ENCODE measurements around the gene TRAPPC2L.

Gene TRAPPC2L

DNA sequence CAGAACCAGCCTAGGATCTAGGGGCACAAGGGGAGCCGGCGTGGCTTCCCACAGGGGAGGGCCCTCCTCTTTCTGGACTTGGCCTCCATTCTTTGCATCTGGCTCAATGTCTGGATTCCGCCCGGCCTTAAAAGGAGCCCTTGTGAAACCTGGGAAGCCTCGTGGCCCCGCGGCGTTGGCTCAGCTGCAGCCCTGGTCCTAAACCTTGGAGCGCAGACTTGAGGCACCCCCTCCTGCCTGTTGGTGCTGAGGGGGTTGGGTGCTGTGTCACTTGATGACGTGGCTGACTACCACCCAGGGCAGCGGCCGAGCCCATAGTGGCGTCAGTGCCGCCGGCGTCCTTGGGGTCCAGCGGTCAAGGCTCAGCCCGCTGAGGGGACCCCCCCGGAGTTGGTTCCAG is 4.4 kb downstream of the TRAPPC2L start:
- no peak for DNase-seq

- no peak for DNase-seq
These were observed 6.0 kb downstream of the TRAPPC2L start for GRCh38 chr16:88862968-88863367.

GRCh38 chr16:88863426-88863825 is 6.5 kb downstream of the TRAPPC2L start:
- DNase-seq = no peak

GRCh38 chr16:88864099-88864498 is 7.2 kb downstream of the TRAPPC2L start:
- DNase-seq = no peak

GRCh38 chr16:88864521-88864920 is 7.6 kb downstream of the TRAPPC2L start:
- DNase-seq = no peak

GRCh38 chr16:88865310-88865709 is 8.4 kb downstream of the TRAPPC2L start:
- no peak for DNase-seq

- DNase-seq = no peak
These were observed 8.8 kb downstream of the TRAPPC2L start for GRCh38 chr16:88865742-88866141.

GRCh38 chr16:88866151-88866920 is 9.4 kb downstream of the TRAPPC2L start, which contains the start of gene PABPN1L:
Gene PABPN1L, minus strand, starts transcription at chr16:88866660. Its CDS starts 54 bp downstream, at chr16:88866606.
- no peak for DNase-seq

DNA sequence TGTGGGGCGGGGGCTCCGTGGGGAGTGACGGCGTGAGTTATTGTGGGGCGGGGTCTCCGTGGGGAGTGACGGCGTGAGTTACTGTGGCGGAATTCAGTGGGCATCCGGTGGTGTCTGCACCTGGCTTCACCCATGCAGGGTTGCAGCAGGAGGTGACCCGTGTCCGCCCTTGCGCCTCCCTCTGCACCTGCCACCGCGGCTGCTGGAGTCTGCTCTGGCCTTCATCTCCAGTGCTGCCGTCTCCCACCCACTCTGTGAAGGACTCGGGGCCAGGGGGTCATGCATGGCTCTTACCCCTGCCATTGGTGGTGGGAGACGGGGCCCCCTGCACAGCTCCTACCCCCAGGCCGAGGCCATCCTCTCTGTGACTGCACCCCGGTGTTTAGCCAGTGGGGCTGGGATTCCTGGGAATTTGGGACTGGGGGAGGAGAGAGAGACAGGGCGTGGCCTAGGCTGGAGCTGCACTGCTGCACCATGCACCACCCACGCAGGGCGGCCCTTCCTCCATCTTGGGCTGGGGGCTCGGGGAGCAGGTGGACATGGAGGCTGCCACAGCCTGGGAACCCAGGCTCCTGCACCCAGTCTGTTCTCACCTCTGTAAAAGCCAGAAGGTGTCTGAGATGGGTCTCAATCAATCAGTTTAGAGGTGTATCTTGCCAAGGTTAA is 10.8 kb downstream of the TRAPPC2L start:
- no peak for DNase-seq

GRCh38 chr16:88868974-88869672 is 12.2 kb downstream of the TRAPPC2L start:
- no peak for DNase-seq

GRCh38 chr16:88869673-88869980 is 12.7 kb downstream of the TRAPPC2L start:
- no peak for DNase-seq

- no peak for DNase-seq
These were observed 13.9 kb downstream of the TRAPPC2L start for GRCh38 chr16:88870608-88871348.

- no peak for DNase-seq
These were observed 14.4 kb downstream of the TRAPPC2L start for GRCh38 chr16:88871349-88871702.

GRCh38 chr16:88871730-88872416 is 14.9 kb downstream of the TRAPPC2L start:
- no peak for DNase-seq

GRCh38 chr16:88872650-88873331 is 15.9 kb downstream of the TRAPPC2L start:
- DNase-seq = no peak

GRCh38 chr16:88874938-88875599 is 18.1 kb downstream of the TRAPPC2L start:
- DNase-seq = no peak

- DNase-seq = no peak
These were observed 18.8 kb downstream of the TRAPPC2L start for GRCh38 chr16:88875703-88876234.

DNA sequence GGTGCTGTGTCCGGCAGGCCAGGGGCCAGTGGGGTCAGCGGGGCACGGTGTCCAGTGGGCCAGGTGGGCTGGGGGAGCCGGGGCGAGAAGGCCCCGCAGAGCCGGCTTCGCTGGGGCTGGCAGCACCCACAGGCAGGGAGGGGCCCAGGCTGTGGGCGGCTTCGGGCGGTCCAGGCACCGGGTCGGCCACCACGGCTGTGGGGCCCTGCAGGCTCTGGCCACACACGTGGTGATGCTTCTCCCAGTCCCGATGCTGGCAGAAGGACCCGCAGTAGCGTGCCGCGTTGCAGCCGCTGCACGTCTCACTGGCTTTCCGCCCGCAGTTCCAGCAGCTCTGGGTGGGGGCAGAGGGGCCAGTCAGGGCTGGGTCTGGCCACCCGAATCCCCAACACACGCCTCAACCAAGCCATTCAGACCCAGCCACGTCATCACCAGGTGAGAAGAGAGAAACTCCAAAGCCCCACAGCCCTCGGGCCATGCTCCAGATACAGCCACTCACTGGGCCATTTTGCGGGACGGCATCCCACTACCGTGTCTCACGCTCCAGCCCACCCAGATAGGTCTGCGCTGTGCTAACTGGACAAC is 20.1 kb downstream of the TRAPPC2L start:
- DNase-seq = no peak

GRCh38 chr16:88877564-88878289 is 20.8 kb downstream of the TRAPPC2L start:
- DNase-seq = no peak

DNA sequence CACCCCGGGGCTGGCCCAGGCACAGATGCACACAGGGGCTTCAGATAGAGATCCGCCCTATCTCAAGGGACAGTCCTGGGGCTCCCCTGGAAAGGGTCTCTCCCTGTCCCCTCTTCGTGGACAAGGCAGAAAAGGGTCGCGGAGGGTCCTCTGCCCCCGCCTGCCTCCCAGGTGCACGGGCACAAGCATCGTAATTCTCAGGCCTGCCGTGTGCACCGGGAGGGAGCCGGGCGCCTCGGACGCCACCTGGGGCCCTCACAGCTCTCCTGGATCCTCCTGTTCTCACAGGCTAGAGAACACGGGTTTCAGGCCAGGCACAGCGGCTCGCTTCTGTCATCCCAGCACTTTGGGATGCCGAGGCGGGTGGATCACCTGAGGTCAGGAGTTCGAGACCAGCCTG is 21.4 kb downstream of the TRAPPC2L start:
- no peak for DNase-seq
